GM19240 (cell line): Measurements from ENCODE around the gene MTX1.
"Not testable (repeated sequence)": the region's sequence is repeated elsewhere in the genome, so short reads cannot be mapped to it uniquely, and the experiment has no call there.

Experiments used
- DNase-seq: peaks from one replicate; pipeline ENCODE4 v3.0.0; 2011; ENCODE audit warnings: low spot score; ENCODE audit not compliant: insufficient read length

The MTX1 gene

GRCh38 chr1:155235375-155235774 is 26.9 kb downstream of the MTX1 start:
- not testable (repeated sequence) for DNase-seq

GRCh38 chr1:155236451-155236850 is 28.0 kb downstream of the MTX1 start:
- no peak for DNase-seq

- DNase-seq = no peak
Measured at GRCh38 chr1:155241069-155241679, 32.7 kb downstream of the MTX1 start.

GRCh38 chr1:155241841-155242264 is 33.4 kb downstream of the MTX1 start:
- DNase-seq = no peak

GRCh38 chr1:155242805-155243358 is 34.4 kb downstream of the MTX1 start:
- no peak for DNase-seq

GRCh38 chr1:155244368-155245162 is 36.1 kb downstream of the MTX1 start:
- peak; percentile 91 for DNase-seq

GRCh38 chr1:155245163-155245524 is 36.6 kb downstream of the MTX1 start:
- DNase-seq = no peak

GRCh38 chr1:155246796-155247195 is 38.3 kb downstream of the MTX1 start:
- DNase-seq = not testable (repeated sequence)

GRCh38 chr1:155247667-155248553 is 39.4 kb downstream of the MTX1 start:
- no peak for DNase-seq

GRCh38 chr1:155250246-155250632 is 41.7 kb downstream of the MTX1 start:
- DNase-seq = no peak

- DNase-seq = peak; percentile 98
Measured at GRCh38 chr1:155250633-155251449, 42.3 kb downstream of the MTX1 start.

- no peak for DNase-seq
Measured at GRCh38 chr1:155251566-155251965, 43.1 kb downstream of the MTX1 start.

- no peak for DNase-seq
Measured at GRCh38 chr1:155253208-155253607, 44.7 kb downstream of the MTX1 start.

- no peak for DNase-seq
Measured at GRCh38 chr1:155253797-155254196, 45.3 kb downstream of the MTX1 start.

GRCh38 chr1:155254228-155254713 is 45.8 kb downstream of the MTX1 start:
- DNase-seq = no peak

GRCh38 chr1:155254714-155255242 is 46.3 kb downstream of the MTX1 start:
- DNase-seq = no peak

GRCh38 chr1:155255243-155256007 is 46.9 kb downstream of the MTX1 start, which contains the start of gene ENTREP3:
ENTREP3 (minus strand) TSS chr1:155255483; CDS start chr1:155254877, 606 bp downstream.
- peak; percentile 84 for DNase-seq

- no peak for DNase-seq
Measured at GRCh38 chr1:155256058-155256852, 47.8 kb downstream of the MTX1 start.

- no peak for DNase-seq
Measured at GRCh38 chr1:155260276-155260675, 51.8 kb downstream of the MTX1 start.
